Left colon (tissue), 2 donors: ENCODE data around the gene SHROOM4. TPM values are rescaled to one million over a fixed set of nuclear protein-coding genes. Genes with fewer than 3 reads are reported as not detected.

Source experiments
- ATAC-seq: fragments of 200-7000 bp; cut with Tn5 transposase; one replicate; pipeline ENCODE4 v1.9.1; 2020; ENCODE audit warnings: mild to moderate bottlenecking, moderate library complexity
- DNase-seq, 2 donors: peaks; one replicate each; pipeline ENCODE4 v3.0.0-alpha.2; 2020
- intact Hi-C, 2 donors: fragments of 100-400 bp; cut with DNase I in 1 of 2; cut with micrococcal nuclease in 1 of 2; formaldehyde crosslinking; loops; one replicate each; pipeline versions ENCODE4 v1.11.2 to v1.14.0; 2022; cut with DNase I, micrococcal nuclease
- total RNA-seq, 2 donors: library from RNA; stranded (reverse); fragmentation: NEBNext Ultra II Directional; extraction: Animal tissue kit (Norgen Biotek cat#: 25700); gene quantifications; one replicate each; pipeline ENCODE4 v1.2.1, GENCODE V29; 2021
- donor health status: DM: no; HTN: no; CAD: no.
- donor health status: DM: yes; HTN: yes; CAD: no.

SHROOM4 gene
- total RNA-seq, 2 donors from 2014 or later: 3.2 to 3.8 TPM

- intact Hi-C loops: no loop called here
- no peak for ATAC-seq
- no peak for DNase-seq
These were observed 246.4 kb downstream of the SHROOM4 start for GRCh38 chrX:50567636-50568035.

GRCh38 chrX:50565718-50566117 is 248.3 kb downstream of the SHROOM4 start:
- no peak for ATAC-seq
- intact Hi-C loops: no loop called here
- DNase-seq: no peak

Other genes starting within 250 kb of the SHROOM4 start
- gene BMP15, start 96.5 kb upstream of the SHROOM4 start, total RNA-seq: not detected